Left forelimb (tissue), 1 donor: Measurements from ENCODE around the gene CUEDC1.
"Not testable (repeated sequence)": the region's sequence is repeated elsewhere in the genome, so short reads cannot be mapped to it uniquely, and the experiment has no call there.

Experiments
- DNase-seq: peaks from one replicate; pipeline ENCODE4 v3.0.0-alpha.2; 2018; ENCODE audit warnings: low spot score

The CUEDC1 gene

DNA sequence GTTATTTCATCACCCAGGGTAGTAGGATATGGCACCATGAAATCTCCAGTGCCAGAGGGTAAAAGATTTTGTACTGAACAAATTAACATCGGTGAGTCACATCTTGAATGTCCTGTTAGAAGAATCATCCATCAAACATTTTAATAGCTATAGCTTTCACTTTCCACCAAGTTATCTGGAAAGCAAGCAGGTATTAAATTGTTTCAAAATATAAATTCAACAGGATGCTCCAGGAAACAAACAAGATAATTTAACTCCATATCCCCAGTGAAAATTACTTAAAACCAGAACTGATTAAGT is 30.4 kb upstream of the CUEDC1 start:
- DNase-seq, result no peak

DNA sequence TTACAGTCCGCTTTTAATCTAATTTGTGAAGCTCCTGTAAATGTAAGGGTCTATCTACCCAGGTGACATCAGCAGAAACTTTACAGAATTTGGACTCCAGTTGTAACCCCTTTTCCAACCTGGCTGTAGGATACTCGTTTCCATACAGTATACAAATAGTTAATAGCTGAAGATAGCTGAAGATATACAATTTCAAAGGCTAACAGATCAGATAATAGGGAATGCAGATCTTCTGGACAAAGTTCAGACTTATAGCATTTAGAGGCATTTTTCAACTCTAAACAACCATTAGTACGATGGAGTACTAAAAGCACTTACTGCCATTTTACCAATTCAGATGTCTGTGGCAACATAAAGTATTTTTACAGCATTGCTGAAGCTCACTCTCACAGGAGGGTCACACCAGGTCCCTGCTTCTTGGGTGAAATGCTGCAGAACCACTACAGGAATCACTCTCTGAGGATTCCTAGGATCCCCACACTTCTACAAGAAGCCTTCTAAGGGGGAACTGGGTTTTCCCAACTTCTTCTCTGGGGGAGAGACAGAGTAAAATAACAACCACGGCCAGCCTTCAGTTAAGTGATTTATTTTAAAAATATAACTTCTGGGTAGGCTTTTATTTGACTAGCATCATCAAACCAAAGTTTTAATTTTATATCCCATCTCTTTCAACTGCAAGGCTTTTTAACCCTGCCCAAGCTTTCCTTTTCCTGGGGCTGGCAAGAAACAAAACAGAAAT is 29.9 kb upstream of the CUEDC1 start:
- DNase-seq, result no peak

GRCh38 chr17:57984261-57984890 is 29.2 kb upstream of the CUEDC1 start:
- no peak for DNase-seq

DNA sequence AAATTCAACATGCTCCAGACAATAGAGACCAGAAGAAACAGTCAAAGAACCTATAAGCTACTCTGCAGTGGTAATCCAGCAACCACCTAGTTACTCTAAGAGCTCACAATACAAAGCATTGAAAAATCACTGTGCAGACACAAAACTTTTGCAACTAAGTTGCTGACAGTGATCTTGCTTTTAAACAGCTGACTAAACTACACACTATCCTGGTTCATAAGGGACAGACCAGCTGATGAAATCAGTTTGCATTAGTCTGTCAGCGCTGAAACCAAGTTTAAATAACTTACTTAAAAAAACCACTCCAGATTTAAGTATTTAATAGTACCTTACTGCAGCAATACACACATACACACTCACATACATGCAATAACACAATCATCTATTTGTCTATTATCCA is 28.2 kb upstream of the CUEDC1 start:
- DNase-seq, result no peak

GRCh38 chr17:57982452-57983170 is 27.4 kb upstream of the CUEDC1 start:
- no peak for DNase-seq

- no peak for DNase-seq
These were observed 25.3 kb upstream of the CUEDC1 start for GRCh38 chr17:57980522-57980921.

DNA sequence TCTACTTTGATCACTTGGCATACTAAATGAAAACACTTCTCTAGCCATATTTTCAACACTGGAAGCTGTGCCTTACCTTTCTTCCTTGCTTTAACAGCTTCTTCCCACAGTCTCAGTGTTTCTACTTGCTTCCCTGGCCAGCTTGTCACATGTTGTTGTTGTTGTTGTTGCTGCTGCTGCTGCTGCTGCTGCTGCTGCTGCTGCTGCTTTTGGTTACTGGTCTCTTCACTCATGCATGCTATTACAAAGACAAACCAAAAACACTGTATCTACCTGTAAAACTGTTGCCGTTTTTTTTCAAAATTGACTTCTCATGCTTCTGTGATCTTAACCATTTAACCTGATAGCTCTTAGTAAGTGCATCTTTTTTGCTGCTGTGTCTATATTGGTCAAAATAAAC is 23.9 kb upstream of the CUEDC1 start:
- DNase-seq, result no peak

- DNase-seq, result no peak
These were observed 21.4 kb upstream of the CUEDC1 start for GRCh38 chr17:57976594-57976993.

- DNase-seq, result no peak
These were observed 19.8 kb upstream of the CUEDC1 start for GRCh38 chr17:57975044-57975443.

- not testable (repeated sequence) for DNase-seq
These were observed 19.0 kb upstream of the CUEDC1 start for GRCh38 chr17:57974053-57974824.

- DNase-seq, result no peak
These were observed 16.9 kb upstream of the CUEDC1 start for GRCh38 chr17:57972151-57972550.

DNA sequence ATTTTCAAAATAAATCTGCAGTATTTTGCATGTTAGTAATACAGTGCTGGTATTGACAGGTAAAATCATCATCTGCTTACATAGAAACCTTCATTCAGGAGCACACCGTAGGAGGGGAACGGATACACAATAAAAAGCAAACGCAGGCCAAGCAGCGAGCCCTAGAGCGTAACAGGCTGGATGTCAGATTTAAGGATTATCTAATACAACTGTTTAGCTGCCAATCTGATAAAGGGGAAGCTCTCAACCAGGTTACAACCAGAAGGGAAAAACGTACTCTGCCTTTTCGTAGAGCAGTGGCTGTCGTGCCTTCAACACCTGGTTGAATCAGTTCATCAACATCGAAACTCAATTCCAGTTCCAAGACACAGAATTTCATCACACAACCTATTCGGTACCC is 16.4 kb upstream of the CUEDC1 start:
- no peak for DNase-seq

GRCh38 chr17:57970710-57971109 is 15.5 kb upstream of the CUEDC1 start:
- DNase-seq, result no peak

DNA sequence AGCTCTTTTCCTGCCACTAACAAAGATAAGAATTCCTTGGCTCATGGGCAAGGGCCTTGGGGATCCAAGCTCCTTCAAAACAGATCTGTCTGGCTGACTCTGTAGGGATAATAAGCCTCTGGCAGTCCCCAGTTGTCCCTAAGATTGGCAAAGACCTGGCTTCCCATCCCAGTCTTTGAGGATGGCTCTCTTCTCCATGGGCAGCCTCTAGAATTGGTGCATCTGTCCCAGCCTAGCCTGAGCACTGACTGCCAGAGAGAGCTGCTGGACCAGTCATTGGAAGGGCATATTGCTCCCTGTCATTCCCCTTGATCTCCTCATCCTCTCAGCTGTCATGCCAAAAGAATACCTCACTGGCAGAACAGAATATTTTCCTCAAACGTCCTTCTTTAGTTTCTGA is 13.2 kb upstream of the CUEDC1 start:
- no peak for DNase-seq

- DNase-seq, result no peak
These were observed 11.7 kb upstream of the CUEDC1 start for GRCh38 chr17:57966875-57967274.

- no peak for DNase-seq
These were observed 11.0 kb upstream of the CUEDC1 start for GRCh38 chr17:57966246-57966645.

GRCh38 chr17:57965521-57966160 is 10.4 kb upstream of the CUEDC1 start:
- no peak for DNase-seq

DNA sequence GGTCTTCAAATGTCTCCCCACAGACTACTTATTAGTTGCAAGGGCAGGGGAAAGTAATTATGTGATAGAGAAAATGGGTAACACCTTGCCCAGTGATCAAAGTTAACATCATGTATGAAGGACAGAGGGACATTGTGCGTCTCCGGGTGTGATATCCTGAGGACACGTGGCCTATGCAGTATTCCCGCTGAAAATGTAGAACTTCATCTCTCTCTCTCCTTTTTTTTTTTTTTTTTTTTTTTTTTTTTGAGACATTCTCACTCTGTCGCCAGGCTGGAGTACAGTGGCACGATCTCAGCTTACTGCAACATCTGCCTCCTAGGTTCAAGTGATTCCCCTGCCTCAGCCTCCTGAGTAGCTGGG is 7.9 kb upstream of the CUEDC1 start:
- DNase-seq, result no peak

- no peak for DNase-seq
These were observed 7.3 kb upstream of the CUEDC1 start for GRCh38 chr17:57962279-57963148.

DNA sequence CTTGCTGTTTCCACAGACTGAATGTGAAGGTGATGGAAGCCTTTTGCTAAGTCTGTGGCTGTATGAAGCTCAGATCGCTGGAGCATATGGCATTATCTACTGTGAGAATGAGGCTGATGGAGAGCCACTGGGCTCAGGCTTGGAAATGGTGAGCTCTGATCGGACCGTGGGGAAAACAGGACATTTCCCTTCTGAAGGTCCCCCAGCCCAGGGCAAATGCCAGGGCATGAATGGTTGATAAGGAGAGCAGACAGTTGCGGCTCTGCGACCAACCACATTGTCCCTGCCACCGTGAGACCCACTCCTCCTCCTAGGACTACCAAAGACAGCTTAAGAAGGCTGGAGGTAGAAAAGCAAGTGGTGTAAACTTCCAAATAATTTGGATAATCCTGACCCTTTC is 4.7 kb upstream of the CUEDC1 start:
- no peak for DNase-seq

DNA sequence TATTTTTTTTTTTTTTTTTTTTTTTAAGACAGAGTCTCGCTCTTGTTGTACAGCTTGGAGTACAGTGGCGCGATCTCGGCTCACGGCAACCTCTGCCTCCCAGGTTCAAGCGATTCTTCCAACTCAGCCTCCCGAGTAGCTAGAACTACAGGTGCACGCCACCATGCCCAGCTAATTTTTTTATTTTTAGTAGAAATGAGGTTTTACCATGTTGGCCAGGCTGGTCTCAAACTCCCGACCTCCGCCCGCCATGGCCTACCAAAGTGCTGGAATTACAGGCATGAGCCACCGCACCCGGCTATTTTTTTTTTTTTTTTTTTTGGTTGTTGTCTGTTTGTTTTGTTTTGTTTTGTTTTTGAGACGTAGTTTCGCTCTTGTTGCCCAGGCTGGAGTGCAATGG is 3.2 kb upstream of the CUEDC1 start:
- DNase-seq, result peak; percentile 31
